ENCODE results near the gene KRT31. TPM values are rescaled to one million over a fixed set of nuclear protein-coding genes. Genes with fewer than 3 reads are reported as not detected.
"Not testable (repeated sequence)": the region's sequence is repeated elsewhere in the genome, so short reads cannot be mapped to it uniquely, and the experiment has no call there.

The KRT31 gene
- total and polyA plus RNA-seq, 2 of the 8 experiments (the other 6 are each of a cell fraction or from before 2014, with no cell fraction given), result not detected

GRCh38 chr17:41381943-41382342 lies 15.5 kb downstream of the KRT31 start, which contains the start of gene KRT34:
Gene KRT34 (minus strand): TSS chr17:41382306. CDS start chr17:41382246, 60 bp downstream.
- H2BK12ac ChIP-seq (ENCODE audit: low read depth, low read length); H2BK120ac ChIP-seq (replicated peaks; ENCODE audit: low read depth, low read length); H3K4me2 ChIP-seq (ENCODE audit: insufficient read depth in 1 of 2, low read depth in 2 of 2, low read length in 2 of 2); H3K23ac ChIP-seq (ENCODE audit: insufficient read length); H3K36me3 ChIP-seq (ENCODE audit: control insufficient read depth in 2 of 4, insufficient read depth in 4 of 4, low read length in 3 of 4); H3K27ac ChIP-seq (ENCODE audit: low read depth, low read length); FAIRE-seq; H3K14ac ChIP-seq (ENCODE audit: insufficient read length); DNase-seq (ENCODE audit: low read depth in 1 of 2, low spot score in 2 of 2); H3K56ac ChIP-seq (replicated peaks; ENCODE audit: insufficient read length, low read depth, low read length); H3K79me1 ChIP-seq (ENCODE audit: low read depth, low read length); H3K23me2 ChIP-seq (ENCODE audit: low read depth, low read length); H2AK5ac ChIP-seq (ENCODE audit: low read depth, low read length); H4K5ac ChIP-seq (ENCODE audit: insufficient read length, low read depth, low read length); H3K18ac ChIP-seq (ENCODE audit: extremely low read depth, low read length); H2AFZ ChIP-seq (ENCODE audit: low read length); H3K27me3 ChIP-seq (replicated peaks in 1 of 4; ENCODE audit: control insufficient read depth in 3 of 4, extremely low read depth in 1 of 4, insufficient read depth in 3 of 4, low read length in 3 of 4); POLR2A ChIA-PET (ENCODE audit: partially characterized antibody); H3K9ac ChIP-seq (replicated peaks in 1 of 4; ENCODE audit: extremely low read depth in 1 of 4, low read depth in 3 of 4, low read length in 3 of 4); H2BK15ac ChIP-seq (ENCODE audit: low read length); H4K91ac ChIP-seq (replicated peaks; ENCODE audit: insufficient read length, low read length); H3K4me3 ChIP-seq (ENCODE audit: extremely low read depth in 1 of 4, insufficient read depth in 2 of 4, low read depth in 3 of 4, low read length in 4 of 4); H2BK5ac ChIP-seq (ENCODE audit: low read depth, low read length); H2BK20ac ChIP-seq (ENCODE audit: low read length); H3K79me2 ChIP-seq (ENCODE audit: control insufficient read depth in 1 of 2, insufficient read depth in 2 of 2, low read length in 2 of 2); H4K8ac ChIP-seq (ENCODE audit: extremely low read depth, insufficient read depth, low read length); H3K9me3 ChIP-seq (ENCODE audit: insufficient read depth in 2 of 2, low read depth in 1 of 2, low read length in 1 of 2); H4K20me1 ChIP-seq (replicated peaks in 1 of 2; ENCODE audit: control insufficient read depth in 1 of 2, insufficient read depth in 2 of 2, low read length in 2 of 2); H3K4me1 ChIP-seq (replicated peaks in 1 of 4; ENCODE audit: control insufficient read depth in 3 of 4, insufficient read depth in 4 of 4, low read length in 3 of 4); H3K4ac ChIP-seq (replicated peaks; ENCODE audit: insufficient read length, low read depth, low read length): not testable (repeated sequence)
- WGBS, 2 experiments (ENCODE audit: extremely low coverage in 1 of 2, insufficient coverage in 1 of 2, insufficient read length in 1 of 2, insufficient replicate concordance in 2 of 2, low coverage in 1 of 2, low lambda C conversion rate in 2 of 2, missing lambda C conversion rate in 1 of 2), result 97% methylated on average over 12 of the region's 13 CpGs; no CpG with 5 or more reads in 1 of the 2 experiments
- CTCF ChIA-PET (ENCODE audit: partially characterized antibody), result interaction anchor here (0.6 to 1.7 kb wide), 5 partner anchors 10 to 848 kb away, joined by 3 to 6 read pairs (median 4); no protein-coding TSS in a partner anchor

- H3K27ac ChIP-seq (ENCODE audit: low read depth, low read length); H3K14ac ChIP-seq (ENCODE audit: insufficient read length); H3K4ac ChIP-seq (replicated peaks; ENCODE audit: insufficient read length, low read depth, low read length); H2BK120ac ChIP-seq (replicated peaks; ENCODE audit: low read depth, low read length); H3K79me1 ChIP-seq (ENCODE audit: low read depth, low read length); H3K36me3 ChIP-seq (ENCODE audit: control insufficient read depth in 2 of 4, insufficient read depth in 4 of 4, low read length in 3 of 4); FAIRE-seq; H2BK12ac ChIP-seq (ENCODE audit: low read depth, low read length); H3K23me2 ChIP-seq (ENCODE audit: low read depth, low read length); H3K18ac ChIP-seq (ENCODE audit: extremely low read depth, low read length); H3K4me3 ChIP-seq (ENCODE audit: extremely low read depth in 1 of 4, insufficient read depth in 2 of 4, low read depth in 3 of 4, low read length in 4 of 4); POLR2A ChIA-PET (ENCODE audit: partially characterized antibody); H3K23ac ChIP-seq (ENCODE audit: insufficient read length); H3K4me1 ChIP-seq (replicated peaks in 1 of 4; ENCODE audit: control insufficient read depth in 3 of 4, insufficient read depth in 4 of 4, low read length in 3 of 4); H4K20me1 ChIP-seq (replicated peaks in 1 of 2; ENCODE audit: control insufficient read depth in 1 of 2, insufficient read depth in 2 of 2, low read length in 2 of 2); H3K79me2 ChIP-seq (ENCODE audit: control insufficient read depth in 1 of 2, insufficient read depth in 2 of 2, low read length in 2 of 2); H3K56ac ChIP-seq (replicated peaks; ENCODE audit: insufficient read length, low read depth, low read length); H2BK5ac ChIP-seq (ENCODE audit: low read depth, low read length); H3K9ac ChIP-seq (replicated peaks in 1 of 4; ENCODE audit: extremely low read depth in 1 of 4, low read depth in 3 of 4, low read length in 3 of 4); H3K9me3 ChIP-seq (ENCODE audit: insufficient read depth in 2 of 2, low read depth in 1 of 2, low read length in 1 of 2); DNase-seq (ENCODE audit: low read depth in 1 of 2, low spot score in 2 of 2); H3K4me2 ChIP-seq (ENCODE audit: insufficient read depth in 1 of 2, low read depth in 2 of 2, low read length in 2 of 2); H2BK15ac ChIP-seq (ENCODE audit: low read length); H2BK20ac ChIP-seq (ENCODE audit: low read length); H2AK5ac ChIP-seq (ENCODE audit: low read depth, low read length); H4K8ac ChIP-seq (ENCODE audit: extremely low read depth, insufficient read depth, low read length); H4K5ac ChIP-seq (ENCODE audit: insufficient read length, low read depth, low read length); H2AFZ ChIP-seq (ENCODE audit: low read length); H4K91ac ChIP-seq (replicated peaks; ENCODE audit: insufficient read length, low read length); H3K27me3 ChIP-seq (replicated peaks in 1 of 4; ENCODE audit: control insufficient read depth in 3 of 4, extremely low read depth in 1 of 4, insufficient read depth in 3 of 4, low read length in 3 of 4): not testable (repeated sequence)
- 83% methylated on average over 7 of the region's 7 CpGs; no CpG with 5 or more reads in 1 of the 2 experiments for WGBS, 2 experiments (ENCODE audit: extremely low coverage in 1 of 2, insufficient coverage in 1 of 2, insufficient read length in 1 of 2, insufficient replicate concordance in 2 of 2, low coverage in 1 of 2, low lambda C conversion rate in 2 of 2, missing lambda C conversion rate in 1 of 2)
- CTCF ChIA-PET (ENCODE audit: partially characterized antibody), result interaction anchor here (0.6 to 1.4 kb wide), 2 partner anchors 41 to 882 kb away, joined by 3 read pairs; no protein-coding TSS in a partner anchor
Measured at GRCh38 chr17:41380091-41380490, 17.3 kb downstream of the KRT31 start.
